GM23248 (cell line): ENCODE data around the gene UGT3A1.

Source experiments
- EZH2 ChIP-seq: fragments of 200-600 bp; sonication (generic); IDR thresholded peaks from 2 replicates; pipeline ENCODE4 v1.6.1; 2018; ENCODE audit warnings: antibody characterized with exemption, mild to moderate bottlenecking; ENCODE audit not compliant: insufficient read depth, poor library complexity, severe bottlenecking
- EZH2phosphoT487 ChIP-seq: fragments of 200-600 bp; sonication (generic); IDR thresholded peaks from 2 replicates; pipeline ENCODE4 v1.6.1; 2018; ENCODE audit warnings: antibody characterized with exemption, moderate library complexity, mild to moderate bottlenecking, low read depth; ENCODE audit not compliant: insufficient read depth

GRCh38 chr5:36006163-36006562 lies 15.0 kb upstream of the UGT3A1 start:
- TF ChIP-seq EZH2phosphoT487 = no peak
- no peak for TF ChIP-seq EZH2
